ENCODE results near the gene KMT2B. TPM values are rescaled to one million over a fixed set of nuclear protein-coding genes. Genes with fewer than 3 reads are reported as not detected.

Gene KMT2B
- polyA plus RNA-seq, 2 of the 4 experiments (the other 2 are of a cell fraction): 17.8 to 39.4 TPM

- FAIRE-seq (no peak), DNase-seq (ENCODE audit: low read depth in 1 of 2, low spot score in 1 of 2) (no peak), ATAC-seq (no peak)
- ChIA-PET POLR2A (no interaction called here), CTCF (interaction anchor here (1.0 to 5.0 kb wide), 11 partner anchors 9 to 369 kb away, joined by 3 to 29 read pairs (median 4); partner anchors contain the start of genes LIN37, PSENEN and U2AF1L4)
- Histone ChIP-seq H3K4me1 (peaks cover 9% of the 10 kb centered on the region), H3K4me2 (no peak overlapping the region), H3K4me3 (no peak overlapping the region), H3K9me3 (no peaks in the 10 kb centered on the region), H3K27ac (no peak overlapping the region)
- WGBS (ENCODE audit: missing lambda C conversion rate): 96% methylated on average over 16 of the region's 16 CpGs
- TF ChIP-seq CHD2 (IDR thresholded peaks at IDR 0.05; ENCODE audit: low read length, partially characterized antibody) (no peak), FOSL2 (IDR thresholded peaks at IDR 0.05) (no peak), FOSL2 (CRISPR knock-in tag; IDR thresholded peaks at IDR 0.05) (no peak), PHF8 (IDR thresholded peaks at IDR 0.05; ENCODE audit: borderline replicate concordance, low read depth) (no peak), CHD4 (IDR thresholded peaks at IDR 0.05; ENCODE audit: borderline replicate concordance) (no peak), CBX8 (IDR thresholded peaks at IDR 0.05) (no peak), EP300 (IDR thresholded peaks at IDR 0.05) (no peak), NFE2L2 (conservative IDR thresholded peaks at IDR 0.05; ENCODE audit: low read length) (no peak), HOXB5 (CRISPR knock-in tag; IDR thresholded peaks at IDR 0.05) (no peak), PBX3 (IDR thresholded peaks at IDR 0.05) (no peak)
- TF ChIP-seq, protein P1, sequence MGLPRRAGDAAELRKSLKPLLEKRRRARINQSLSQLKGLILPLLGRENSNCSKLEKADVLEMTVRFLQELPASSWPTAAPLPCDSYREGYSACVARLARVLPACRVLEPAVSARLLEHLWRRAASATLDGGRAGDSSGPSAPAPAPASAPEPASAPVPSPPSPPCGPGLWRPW (IDR thresholded peaks at IDR 0.05): no peak
- TF ChIP-seq, protein P2, sequence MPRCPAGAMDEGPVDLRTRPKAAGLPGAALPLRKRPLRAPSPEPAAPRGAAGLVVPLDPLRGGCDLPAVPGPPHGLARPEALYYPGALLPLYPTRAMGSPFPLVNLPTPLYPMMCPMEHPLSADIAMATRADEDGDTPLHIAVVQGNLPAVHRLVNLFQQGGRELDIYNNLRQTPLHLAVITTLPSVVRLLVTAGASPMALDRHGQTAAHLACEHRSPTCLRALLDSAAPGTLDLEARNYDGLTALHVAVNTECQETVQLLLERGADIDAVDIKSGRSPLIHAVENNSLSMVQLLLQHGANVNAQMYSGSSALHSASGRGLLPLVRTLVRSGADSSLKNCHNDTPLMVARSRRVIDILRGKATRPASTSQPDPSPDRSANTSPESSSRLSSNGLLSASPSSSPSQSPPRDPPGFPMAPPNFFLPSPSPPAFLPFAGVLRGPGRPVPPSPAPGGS (IDR thresholded peaks at IDR 0.05): no peak
- TF ChIP-seq, protein P3, sequence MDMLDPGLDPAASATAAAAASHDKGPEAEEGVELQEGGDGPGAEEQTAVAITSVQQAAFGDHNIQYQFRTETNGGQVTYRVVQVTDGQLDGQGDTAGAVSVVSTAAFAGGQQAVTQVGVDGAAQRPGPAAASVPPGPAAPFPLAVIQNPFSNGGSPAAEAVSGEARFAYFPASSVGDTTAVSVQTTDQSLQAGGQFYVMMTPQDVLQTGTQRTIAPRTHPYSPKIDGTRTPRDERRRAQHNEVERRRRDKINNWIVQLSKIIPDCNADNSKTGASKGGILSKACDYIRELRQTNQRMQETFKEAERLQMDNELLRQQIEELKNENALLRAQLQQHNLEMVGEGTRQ (IDR thresholded peaks at IDR 0.05): no peak
Measured at GRCh38 chr19:35721374-35721773, 3.6 kb downstream of the KMT2B start.

GRCh38 chr19:35722461-35722860 lies 4.7 kb downstream of the KMT2B start:
- no peak overlapping the region for H3K4me2 ChIP-seq
- CTCF ChIA-PET: interaction anchor here (0.7 to 5.0 kb wide), 6 partner anchors 10 to 94 kb away, joined by 3 to 26 read pairs (median 4); partner anchors contain the start of gene LIN37
- peaks cover 9% of the 10 kb centered on the region for H3K4me1 ChIP-seq
- no peak overlapping the region for H3K4me3 ChIP-seq
- no peak for DNase-seq (ENCODE audit: low read depth in 1 of 2, low spot score in 1 of 2)
- no peak for FAIRE-seq
- no peak overlapping the region for H3K27ac ChIP-seq
- WGBS (ENCODE audit: missing lambda C conversion rate): 94% methylated on average over 12 of the region's 14 CpGs
- POLR2A ChIA-PET: no interaction called here
- H3K9me3 ChIP-seq: no peaks in the 10 kb centered on the region
- ATAC-seq: no peak
- TF ChIP-seq HMGXB4 (CRISPR knock-in tag; IDR thresholded peaks at IDR 0.05; ENCODE audit: borderline replicate concordance) (no peak), RFX5 (IDR thresholded peaks at IDR 0.05) (no peak), RAD21 (conservative IDR thresholded peaks at IDR 0.05 in 1 of 2, IDR thresholded peaks at IDR 0.05 in 1 of 2) (no peak), KDM5A (IDR thresholded peaks at IDR 0.05) (no peak), EHMT2 (IDR thresholded peaks at IDR 0.05; ENCODE audit: low read depth) (no peak), ESRRA (IDR thresholded peaks at IDR 0.05; ENCODE audit: borderline replicate concordance, low read length) (no peak), ZNF302 (CRISPR knock-in tag; IDR thresholded peaks at IDR 0.05) (no peak), CHD4 (IDR thresholded peaks at IDR 0.05; ENCODE audit: borderline replicate concordance) (no peak), E2F6 (IDR thresholded peaks at IDR 0.05; ENCODE audit: borderline replicate concordance, low read depth) (no peak), MAZ (IDR thresholded peaks at IDR 0.05; ENCODE audit: borderline replicate concordance, low read depth, low read length) (no peak), EP300 (IDR thresholded peaks at IDR 0.05) (no peak), SREBF2 (IDR thresholded peaks at IDR 0.05) (no peak), EHF (CRISPR knock-in tag; IDR thresholded peaks at IDR 0.05) (no peak)
- TF ChIP-seq, protein P4, sequence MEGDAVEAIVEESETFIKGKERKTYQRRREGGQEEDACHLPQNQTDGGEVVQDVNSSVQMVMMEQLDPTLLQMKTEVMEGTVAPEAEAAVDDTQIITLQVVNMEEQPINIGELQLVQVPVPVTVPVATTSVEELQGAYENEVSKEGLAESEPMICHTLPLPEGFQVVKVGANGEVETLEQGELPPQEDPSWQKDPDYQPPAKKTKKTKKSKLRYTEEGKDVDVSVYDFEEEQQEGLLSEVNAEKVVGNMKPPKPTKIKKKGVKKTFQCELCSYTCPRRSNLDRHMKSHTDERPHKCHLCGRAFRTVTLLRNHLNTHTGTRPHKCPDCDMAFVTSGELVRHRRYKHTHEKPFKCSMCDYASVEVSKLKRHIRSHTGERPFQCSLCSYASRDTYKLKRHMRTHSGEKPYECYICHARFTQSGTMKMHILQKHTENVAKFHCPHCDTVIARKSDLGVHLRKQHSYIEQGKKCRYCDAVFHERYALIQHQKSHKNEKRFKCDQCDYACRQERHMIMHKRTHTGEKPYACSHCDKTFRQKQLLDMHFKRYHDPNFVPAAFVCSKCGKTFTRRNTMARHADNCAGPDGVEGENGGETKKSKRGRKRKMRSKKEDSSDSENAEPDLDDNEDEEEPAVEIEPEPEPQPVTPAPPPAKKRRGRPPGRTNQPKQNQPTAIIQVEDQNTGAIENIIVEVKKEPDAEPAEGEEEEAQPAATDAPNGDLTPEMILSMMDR (IDR thresholded peaks at IDR 0.05): no peak
- TF ChIP-seq, protein P5, sequence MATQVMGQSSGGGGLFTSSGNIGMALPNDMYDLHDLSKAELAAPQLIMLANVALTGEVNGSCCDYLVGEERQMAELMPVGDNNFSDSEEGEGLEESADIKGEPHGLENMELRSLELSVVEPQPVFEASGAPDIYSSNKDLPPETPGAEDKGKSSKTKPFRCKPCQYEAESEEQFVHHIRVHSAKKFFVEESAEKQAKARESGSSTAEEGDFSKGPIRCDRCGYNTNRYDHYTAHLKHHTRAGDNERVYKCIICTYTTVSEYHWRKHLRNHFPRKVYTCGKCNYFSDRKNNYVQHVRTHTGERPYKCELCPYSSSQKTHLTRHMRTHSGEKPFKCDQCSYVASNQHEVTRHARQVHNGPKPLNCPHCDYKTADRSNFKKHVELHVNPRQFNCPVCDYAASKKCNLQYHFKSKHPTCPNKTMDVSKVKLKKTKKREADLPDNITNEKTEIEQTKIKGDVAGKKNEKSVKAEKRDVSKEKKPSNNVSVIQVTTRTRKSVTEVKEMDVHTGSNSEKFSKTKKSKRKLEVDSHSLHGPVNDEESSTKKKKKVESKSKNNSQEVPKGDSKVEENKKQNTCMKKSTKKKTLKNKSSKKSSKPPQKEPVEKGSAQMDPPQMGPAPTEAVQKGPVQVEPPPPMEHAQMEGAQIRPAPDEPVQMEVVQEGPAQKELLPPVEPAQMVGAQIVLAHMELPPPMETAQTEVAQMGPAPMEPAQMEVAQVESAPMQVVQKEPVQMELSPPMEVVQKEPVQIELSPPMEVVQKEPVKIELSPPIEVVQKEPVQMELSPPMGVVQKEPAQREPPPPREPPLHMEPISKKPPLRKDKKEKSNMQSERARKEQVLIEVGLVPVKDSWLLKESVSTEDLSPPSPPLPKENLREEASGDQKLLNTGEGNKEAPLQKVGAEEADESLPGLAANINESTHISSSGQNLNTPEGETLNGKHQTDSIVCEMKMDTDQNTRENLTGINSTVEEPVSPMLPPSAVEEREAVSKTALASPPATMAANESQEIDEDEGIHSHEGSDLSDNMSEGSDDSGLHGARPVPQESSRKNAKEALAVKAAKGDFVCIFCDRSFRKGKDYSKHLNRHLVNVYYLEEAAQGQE (IDR thresholded peaks at IDR 0.05): no peak

All from A549 (cell line).